Stimulated activated CD4-positive, alpha-beta T cell treated with anti-CD3 and anti-CD28 coated beads, Interleukin-1b, Interleukin-23, amount 100 ng/mL, for 4 hours (primary cell): ENCODE measurements around the gene C5orf34.
"Not testable (repeated sequence)": the region's sequence is repeated elsewhere in the genome, so short reads cannot be mapped to it uniquely, and the experiment has no call there.

ENCODE experiments used
- DNase-seq, 2 donors: peaks; one replicate each; pipeline ENCODE4 v3.0.0-alpha.2; 2020; ENCODE audit warnings: low read depth in 2 of 2

Gene C5orf34, protein sequence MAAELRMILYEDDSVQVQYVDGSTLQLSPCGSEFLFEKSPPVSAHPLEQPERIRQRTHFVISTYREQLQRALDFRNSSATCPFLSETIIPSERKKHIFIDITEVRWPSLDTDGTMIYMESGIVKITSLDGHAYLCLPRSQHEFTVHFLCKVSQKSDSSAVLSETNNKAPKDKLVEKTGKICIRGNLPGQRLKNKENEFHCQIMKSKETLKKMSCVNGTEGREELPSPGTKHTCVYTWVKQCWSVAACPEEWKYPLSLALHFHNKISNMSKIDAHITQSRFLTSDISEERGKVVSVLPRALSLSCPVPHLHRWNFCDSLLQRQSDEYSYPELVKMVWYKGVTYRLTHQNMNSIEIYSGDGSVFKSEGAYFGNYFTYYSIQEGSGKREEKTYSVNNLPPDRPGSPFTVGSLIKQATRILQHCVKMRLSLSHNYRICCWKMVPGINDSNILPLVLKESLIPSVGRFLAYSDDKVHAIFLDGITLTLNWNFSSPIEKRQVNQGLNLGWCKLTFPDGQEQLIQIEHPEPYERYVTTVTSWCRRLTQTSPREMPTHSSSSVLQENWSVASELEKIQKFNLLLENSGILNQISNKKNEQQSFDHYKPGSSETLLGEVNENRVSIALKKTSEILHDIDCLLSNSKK

DNA sequence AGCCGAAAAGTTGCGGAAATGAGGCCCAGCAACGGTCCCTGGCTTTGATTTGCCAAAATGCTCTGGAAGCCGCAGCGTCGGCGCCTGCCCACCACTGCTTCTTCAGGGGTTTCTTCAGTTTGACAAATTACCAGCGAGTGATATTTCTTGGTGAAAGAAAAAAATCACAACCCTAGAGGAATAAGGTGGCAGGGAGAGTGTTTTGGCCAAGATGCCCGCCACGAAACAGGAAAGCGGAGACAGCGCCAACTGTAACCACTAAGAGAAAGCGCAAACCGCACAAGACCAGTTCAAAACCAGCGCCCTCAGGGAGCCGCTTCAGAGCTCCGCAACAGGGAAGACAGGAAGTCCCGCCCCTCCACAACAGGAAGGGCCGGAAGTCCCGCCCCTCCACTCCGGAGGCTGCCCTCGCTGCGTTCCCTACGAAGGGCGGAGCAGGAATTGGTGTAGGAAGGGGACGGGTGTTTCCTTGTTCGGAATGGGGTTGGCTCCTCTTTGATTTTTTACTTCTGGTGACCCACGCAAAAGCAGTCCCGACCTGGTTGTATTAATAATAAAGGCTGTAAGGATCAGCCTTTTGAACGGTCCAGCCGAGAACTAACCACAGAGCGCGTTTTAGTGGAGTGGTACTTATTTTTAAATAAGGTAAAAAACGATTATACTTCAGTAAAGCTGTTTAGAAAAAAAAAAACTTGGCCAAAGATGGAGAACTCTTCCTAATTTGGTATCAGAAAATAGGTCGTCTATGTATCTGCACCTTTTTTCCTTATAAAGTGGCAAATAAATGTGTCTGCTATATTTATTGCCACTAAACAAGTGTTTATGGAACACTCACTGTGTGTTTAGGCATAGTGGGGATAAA is at the start of gene C5orf34:
Gene C5orf34, minus strand, starts transcription at position 333 of the 862 bp plus-strand sequence. CDS start 5,809 bp downstream, outside the sequence.
- DNase-seq: peak; percentile 95 to 96

DNA sequence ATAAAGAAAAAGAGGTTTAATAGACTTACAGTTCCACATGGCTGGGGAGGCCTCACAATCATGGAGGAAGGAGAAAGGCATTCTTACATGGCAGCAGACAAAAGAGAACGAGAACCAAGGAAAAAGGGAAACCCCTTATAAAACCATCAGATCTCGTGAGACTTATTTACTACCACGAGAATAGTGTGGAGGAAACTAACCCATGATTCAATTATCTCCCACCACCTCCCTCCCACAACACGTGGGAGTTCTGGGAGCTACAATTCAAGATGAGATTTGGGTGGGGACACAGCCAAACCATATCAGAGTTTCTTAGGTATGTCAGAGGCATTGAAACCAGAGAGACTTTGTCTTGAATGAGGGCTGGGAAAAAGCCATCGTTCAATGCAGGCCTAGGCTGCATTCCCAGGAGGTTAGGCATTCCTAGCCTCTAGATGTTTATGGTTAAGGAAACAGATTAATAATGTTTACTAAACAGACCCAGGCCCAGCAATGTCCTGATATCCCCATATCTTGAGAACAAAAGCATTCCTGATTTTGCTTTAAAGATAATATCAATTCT is 49.4 kb upstream of the C5orf34 start:
- DNase-seq: no peak

DNA sequence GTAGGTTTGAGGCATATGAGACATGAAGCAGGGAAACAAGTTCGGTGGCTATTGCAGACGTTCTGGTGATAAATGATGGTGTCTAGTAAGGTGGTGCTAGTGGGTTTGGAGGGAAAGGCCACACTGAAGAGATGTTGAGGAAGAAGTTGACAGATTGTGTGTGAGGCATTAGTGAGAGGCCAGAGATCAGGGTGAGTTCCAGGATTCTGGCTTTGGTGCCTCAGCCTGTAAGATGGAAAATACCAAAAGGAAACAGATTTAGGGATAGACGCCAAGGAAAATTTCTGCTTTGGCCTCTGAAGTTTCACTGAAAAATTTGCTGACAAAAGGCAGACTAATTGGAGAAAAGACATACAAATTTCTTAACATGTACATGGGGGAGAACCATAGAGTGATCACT is 48.4 kb upstream of the C5orf34 start:
- no peak for DNase-seq

DNA sequence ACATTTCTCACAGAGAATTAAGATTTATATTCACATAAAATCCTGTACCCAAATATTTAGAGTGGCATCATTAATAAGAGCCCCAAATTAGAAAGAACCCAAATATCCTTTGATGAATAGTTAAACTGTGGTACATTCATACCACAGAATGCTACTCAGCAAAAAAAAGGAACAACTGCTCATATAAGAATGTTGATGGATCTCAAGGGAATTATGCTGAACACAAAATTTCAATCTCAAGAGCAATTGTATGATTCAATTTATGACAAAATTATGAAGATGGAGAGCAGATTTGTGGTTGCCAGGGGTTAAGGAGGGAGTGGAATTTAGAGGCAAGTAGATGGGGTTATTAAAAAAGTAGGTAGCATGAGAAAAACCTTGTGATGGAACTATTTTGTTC is 46.4 kb upstream of the C5orf34 start:
- DNase-seq: no peak

DNA sequence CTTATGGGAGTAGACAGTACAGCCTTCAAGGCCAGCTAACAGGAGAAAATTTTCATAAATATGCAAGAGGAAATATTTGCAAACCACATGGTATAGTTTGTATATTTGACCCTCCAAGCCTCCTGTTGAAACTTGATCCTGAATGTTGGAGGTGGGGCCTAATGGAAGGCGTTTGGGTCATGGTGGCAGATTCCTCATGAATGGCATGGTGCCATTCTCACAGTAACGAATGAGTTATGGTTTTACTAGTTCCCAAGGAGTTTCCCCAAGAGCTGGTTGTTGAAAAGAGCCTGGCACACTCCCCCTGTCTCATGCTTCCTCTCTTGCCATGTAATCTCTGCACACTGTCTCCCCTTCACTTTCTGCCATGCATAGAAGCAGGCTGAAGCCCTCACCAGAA is 45.2 kb upstream of the C5orf34 start:
- no peak for DNase-seq

DNA sequence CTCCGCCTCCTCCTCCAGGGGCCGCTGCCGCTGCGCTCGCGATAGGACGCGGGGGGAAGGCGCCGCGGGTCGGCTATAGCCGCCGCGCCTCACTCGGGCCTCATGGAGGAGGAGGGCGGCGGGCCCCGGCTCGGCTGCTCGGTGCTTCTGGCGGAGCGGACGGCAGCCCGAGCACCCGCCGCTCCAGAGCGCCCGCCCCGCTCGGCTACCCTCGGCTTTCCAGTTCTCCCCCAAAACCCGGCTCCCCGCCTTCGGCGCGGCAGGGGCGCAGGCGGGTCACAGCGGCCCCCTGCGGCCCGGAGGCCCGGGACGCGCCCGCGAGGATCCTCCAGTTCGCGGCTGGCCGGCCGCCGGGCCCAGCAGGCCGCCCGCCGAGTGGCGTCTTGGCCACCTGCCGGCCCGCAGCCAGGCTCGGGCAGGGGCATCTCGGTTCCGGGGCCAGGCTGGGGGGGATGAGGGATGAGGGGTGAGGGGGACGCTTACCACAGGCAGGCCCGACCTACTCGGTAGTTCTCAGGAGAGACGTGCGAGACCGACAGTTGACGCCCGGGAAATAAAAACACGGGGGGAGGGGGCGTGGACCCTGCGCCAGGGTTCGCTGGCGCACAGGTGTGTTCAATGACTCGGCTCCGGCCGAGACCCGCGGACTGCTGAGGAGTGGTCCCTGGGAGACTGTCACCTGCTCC is 42.1 kb upstream of the C5orf34 start, which contains the start of gene PAIP1:
Gene PAIP1, minus strand, starts transcription at position 221 of the 686 bp plus-strand sequence. CDS start 231 bp downstream, outside the sequence.
- peak; percentile 68 to 74 for DNase-seq

DNA sequence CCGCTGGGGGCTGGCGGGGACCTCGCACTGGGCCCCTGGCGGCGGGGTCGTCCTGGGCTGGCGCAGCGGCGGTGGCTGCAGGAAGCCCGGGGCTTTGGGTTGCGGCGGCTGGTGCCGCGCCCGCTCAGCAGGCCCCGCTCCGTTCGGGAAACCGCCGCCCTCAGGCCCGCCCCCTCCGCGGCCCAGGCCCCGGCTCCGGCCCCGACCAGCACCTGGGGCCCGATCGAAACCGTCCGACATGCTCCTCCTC is 41.6 kb upstream of the C5orf34 start:
- DNase-seq: not testable (repeated sequence)

DNA sequence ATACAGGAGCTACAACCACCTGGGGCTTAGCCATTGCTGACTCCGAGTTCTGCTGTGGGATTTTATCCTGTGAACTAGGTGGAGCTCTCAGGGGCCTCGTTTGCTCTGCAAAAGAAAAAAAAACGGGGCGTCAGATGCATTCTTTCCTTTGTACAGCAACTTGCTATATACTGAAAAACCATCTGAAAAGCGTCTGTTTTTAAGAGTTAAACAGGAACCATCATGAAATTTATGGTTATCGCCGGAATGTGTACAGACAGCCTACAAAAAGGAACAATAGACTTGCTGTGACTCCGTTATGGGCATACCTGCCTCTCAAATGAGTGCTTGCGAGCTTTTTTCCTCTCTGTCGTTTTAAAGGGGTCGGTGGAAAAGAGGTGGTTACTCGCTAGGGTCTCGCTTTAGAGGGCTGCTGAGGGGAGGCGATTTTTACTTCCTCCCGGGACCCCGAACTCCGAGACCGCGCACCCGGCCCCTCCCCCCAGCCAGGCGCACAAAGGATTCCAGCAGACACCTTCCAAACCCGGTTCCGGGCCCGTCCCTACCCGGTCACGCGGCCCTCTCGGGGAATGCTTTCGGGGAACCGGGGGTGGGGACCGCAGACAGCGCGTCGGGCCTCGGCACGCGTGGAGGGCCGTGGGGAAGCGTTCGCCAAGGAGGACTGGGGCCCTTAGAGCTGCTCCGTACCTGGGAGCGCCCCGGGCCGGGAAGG is 41.1 kb upstream of the C5orf34 start:
- peak; percentile 36 to 47 for DNase-seq

DNA sequence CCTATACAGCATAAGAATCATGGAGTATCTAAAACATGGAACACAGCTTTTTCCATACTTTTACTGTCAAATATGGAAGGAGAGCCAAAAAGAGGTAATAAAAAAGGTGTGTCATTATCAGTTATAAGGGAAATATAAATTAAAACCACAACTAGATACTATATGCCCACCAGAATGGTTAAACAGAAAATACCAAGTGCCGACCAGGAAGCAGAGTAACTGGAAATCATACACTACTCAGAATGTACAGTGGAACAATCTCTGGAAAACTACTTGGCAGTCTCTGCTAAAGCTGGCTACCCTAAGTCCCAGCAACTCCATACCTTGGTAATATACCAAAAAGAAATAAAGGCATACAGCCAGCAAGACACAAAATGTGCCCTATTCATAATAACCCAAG is 39.5 kb upstream of the C5orf34 start:
- DNase-seq: no peak

DNA sequence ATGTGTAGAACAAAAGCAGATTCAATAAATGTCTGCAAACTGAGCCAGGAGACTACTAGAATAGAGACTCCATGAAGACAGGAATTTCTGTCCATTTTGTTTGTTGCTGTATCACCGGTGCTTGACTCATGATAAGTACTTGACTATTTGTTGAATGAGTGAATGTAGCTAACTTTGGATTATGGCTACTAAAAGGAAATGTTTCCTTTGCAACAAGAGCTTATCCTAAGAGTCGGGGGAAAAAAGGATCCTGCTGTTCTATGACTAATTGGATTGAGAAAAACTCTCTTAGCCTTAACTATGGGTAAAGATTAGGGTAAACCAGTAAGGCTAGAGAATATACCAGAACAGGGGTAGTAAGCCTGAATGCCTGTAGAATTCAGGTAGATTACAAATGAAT is 38.4 kb upstream of the C5orf34 start:
- no peak for DNase-seq

DNA sequence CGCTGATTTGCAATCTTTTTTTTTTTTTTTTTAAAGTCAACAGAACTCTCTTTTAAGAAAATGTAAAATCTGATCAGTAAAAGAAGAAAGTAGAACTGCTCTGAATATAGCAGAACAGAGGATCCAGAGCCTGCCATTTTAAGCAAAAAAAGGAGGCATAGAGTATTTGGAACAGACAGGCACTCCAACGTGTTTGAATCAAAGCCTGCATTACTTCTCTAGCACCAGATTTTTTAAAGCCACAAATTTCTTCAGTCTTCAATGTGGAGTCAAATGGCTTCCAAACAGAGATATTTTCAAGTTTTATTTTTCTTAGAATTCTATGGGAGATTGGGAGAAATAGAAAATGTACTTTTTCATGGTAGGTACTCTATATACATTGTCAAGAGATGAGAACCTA is 36.8 kb upstream of the C5orf34 start:
- no peak for DNase-seq

DNA sequence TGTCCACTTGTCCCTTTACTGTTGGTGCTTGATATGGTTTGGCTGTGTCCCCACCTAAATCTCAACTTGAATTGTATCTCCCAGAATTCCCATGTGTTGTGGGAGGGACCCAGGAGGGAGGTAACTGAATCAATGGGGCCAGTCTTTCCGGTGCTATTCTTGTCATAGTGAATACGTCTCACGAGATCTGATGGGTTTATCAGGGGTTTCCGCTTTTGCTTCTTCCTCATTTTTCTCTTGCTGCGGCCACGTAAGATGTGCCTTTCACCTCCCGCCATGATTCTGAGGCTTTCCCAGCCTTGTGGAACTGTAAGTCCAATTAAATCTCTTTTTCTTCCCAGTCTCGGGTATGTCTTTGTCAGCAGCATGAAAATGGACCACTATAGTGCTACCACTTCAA is 34.3 kb upstream of the C5orf34 start:
- not testable (repeated sequence) for DNase-seq

DNA sequence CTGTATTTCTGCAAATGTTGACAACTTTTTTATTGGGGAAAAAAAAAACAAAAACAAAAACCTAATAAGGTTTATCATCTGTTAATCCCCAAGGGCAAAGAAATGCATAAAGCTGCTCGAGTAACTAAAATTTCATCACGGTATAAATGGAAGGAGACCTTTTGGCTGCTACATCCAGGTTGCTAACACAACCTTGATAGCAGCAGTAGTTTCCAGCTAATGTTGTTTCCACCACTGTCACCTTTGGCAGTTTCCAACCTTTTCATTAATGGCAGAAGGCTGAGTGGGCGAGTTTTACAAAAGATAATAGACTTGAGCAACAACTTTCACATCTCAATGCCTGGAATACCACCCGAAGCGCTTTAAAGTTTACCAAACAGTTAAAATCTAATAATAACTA is 33.4 kb upstream of the C5orf34 start:
- no peak for DNase-seq

DNA sequence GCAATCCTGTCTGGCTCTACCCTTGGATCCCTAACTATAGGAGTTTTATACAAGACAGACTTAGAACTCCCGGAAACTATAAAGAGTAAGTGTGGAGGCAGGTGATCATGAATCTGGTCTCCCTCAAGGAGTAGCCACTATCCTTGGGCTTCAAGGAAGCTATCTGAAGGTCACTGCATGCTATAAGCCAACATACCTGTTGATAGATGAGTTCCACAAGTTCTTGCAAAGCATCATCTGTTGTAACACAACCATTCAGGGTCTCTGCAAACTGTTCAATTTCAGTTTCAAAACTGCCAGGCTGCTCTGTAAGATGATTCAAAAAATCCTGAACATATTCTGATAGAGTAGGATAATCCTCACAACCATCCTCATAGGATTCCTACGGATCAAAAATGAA is 32.6 kb upstream of the C5orf34 start:
- no peak for DNase-seq

DNA sequence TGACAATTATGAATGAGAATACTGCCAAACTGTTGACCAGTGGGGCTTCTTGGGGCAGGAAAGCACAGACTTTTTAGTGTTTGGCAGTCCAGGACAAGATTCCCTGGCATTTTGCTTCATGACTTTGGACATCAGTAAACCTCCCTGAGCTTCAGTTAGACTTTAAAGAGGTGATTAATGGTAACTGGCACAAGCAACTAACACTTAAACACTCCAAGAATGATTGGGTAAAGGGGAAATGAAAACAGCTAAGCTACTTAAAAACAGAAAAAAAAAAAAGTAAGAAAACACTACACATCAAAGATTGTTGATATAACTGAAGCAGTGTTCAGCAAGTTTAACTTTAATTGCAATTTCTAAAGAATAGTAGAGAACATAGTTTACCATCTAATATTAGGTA is 28.5 kb upstream of the C5orf34 start:
- no peak for DNase-seq

DNA sequence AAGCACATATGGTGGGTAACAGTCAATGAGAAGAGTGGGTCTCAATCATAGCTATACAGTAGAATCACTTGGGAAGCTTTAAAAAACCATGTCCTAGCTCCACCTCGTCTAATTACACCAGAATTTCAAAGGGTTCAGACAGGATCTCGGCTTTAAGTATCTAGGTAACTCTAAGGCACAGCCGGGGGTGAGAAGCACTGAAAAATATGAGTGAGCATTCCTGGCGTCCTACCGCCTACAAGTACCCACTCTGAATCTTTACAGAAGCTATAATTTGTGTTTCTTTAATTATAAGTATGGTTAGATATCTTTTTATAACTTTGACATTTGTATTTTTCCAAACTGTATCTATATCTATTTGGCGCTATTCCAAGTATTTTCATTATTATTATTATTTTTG is 25.8 kb upstream of the C5orf34 start:
- DNase-seq: no peak

DNA sequence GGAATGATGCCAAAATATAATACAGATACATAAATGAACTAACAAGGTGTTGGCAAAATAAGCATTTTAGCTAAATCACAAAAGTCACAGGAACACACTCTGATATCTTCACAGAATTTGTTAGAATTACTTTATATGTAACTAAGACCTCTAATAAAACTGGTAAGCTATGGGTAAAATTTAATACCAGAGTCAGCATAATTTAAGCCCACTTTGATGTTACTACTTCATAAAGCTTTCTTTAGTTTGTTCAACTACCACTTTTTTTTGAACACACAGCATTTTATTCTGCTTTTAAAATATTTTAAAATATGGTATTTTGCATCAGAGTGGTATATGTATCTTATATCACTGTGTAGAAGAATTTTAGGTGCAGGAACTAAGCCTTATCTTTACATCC is 22.0 kb upstream of the C5orf34 start:
- no peak for DNase-seq

DNA sequence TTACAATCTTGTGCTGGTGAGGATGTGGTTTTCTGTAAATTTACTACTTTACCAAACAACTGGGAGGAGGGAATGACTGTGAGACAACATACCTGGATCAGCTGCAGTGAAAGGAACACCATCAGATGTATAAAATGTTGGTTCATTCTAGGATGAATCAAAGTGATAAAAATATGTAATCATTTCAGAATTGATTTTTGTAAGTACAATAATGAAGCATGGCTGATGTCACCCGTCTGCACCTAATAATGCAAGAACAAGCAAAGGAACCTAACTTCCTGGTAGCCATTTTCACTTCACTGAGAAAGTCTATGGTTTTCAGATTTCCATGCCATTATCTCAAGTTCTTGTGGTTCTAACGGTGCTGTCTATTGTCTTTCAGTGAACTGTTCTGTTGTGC is 18.7 kb upstream of the C5orf34 start:
- DNase-seq: no peak

DNA sequence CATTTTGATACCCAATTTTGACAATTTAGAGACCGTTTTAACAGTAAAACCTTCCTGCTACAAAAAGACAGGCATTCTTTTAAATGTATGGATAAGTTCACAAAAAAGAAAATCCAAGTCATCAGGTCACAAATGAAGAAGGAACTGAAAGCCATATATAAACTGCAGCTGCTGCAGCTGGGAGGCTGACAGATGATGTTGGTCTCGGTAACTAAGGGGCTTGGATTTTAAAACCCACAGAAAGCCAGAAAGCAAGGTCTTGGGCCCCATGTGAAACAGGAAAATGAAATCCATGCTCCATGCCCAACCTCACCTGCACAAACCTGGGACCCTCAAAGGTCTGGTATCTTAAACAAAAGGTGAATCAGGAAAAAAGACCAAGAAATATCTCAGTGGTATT is 15.7 kb upstream of the C5orf34 start:
- DNase-seq: no peak

DNA sequence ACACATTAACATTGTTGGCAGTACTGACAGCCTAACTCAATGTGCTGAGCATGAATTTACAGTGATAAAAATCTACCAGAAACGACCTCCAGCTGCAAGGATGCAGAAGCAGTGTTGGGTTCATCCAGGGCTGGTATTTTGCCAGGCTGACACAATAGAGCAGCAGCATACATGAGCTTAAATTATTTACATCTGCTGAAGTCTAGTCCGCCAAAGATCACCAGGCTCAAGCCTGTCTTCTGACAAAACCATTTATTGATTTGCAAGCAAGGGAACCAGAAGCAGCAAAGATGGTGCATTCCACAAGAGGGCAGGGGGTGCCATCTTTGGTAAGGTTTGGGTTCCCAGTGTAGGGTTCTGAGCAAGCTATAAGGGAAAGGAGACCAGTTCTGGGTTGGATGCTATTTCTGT is 8.7 kb upstream of the C5orf34 start:
- no peak for DNase-seq

DNA sequence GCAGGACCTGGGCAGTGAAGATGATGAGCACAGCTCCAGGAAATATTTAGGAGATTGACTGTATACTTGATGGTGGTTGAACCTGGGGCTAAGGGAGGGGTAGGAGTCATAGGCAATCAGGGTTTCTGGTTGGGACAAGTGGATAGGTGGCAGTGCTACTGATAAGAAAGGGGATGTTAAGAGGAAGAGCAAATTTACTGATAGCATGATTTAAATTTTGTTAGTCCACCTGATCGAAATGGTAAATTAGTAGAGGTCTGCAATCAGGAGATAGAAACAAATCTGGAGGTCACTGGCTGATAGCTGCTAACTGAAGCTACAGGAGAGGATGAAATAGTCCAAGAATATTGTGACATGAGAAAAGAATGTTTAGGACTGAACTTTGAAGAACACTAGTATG is 5.7 kb upstream of the C5orf34 start:
- no peak for DNase-seq
